HG02870 (cell line): Measurements from ENCODE around the gene ANGPT4.

Experiments used
- ATAC-seq: cut with Tn5 transposase; IDR thresholded peaks from one replicate; pipeline ENCODE4 v1.9.1; 2021; ENCODE audit warnings: mild to moderate bottlenecking, moderate library complexity; ENCODE audit not compliant: unreplicated experiment

ANGPT4 gene

GRCh38 chr20:942611-943010 is 26.5 kb upstream of the ANGPT4 start:
- no peak for ATAC-seq

- no peak for ATAC-seq
Measured at GRCh38 chr20:940926-941325, 24.8 kb upstream of the ANGPT4 start.

GRCh38 chr20:939606-940005 is 23.5 kb upstream of the ANGPT4 start:
- no peak for ATAC-seq

GRCh38 chr20:934186-934840 is 18.2 kb upstream of the ANGPT4 start:
- ATAC-seq = no peak

- no peak for ATAC-seq
Measured at GRCh38 chr20:933029-933428, 16.9 kb upstream of the ANGPT4 start.

- no peak for ATAC-seq
Measured at GRCh38 chr20:931401-931800, 15.3 kb upstream of the ANGPT4 start.

- no peak for ATAC-seq
Measured at GRCh38 chr20:926670-927069, 10.5 kb upstream of the ANGPT4 start.

GRCh38 chr20:925516-925915 is 9.4 kb upstream of the ANGPT4 start:
- no peak for ATAC-seq

- no peak for ATAC-seq
Measured at GRCh38 chr20:924639-925038, 8.5 kb upstream of the ANGPT4 start.

GRCh38 chr20:922781-923180 is 6.6 kb upstream of the ANGPT4 start:
- ATAC-seq = no peak

- ATAC-seq = no peak
Measured at GRCh38 chr20:921068-921467, 4.9 kb upstream of the ANGPT4 start.

GRCh38 chr20:920311-920710 is 4.2 kb upstream of the ANGPT4 start:
- ATAC-seq = no peak

GRCh38 chr20:919491-919916 is 3.4 kb upstream of the ANGPT4 start:
- ATAC-seq = no peak

GRCh38 chr20:917416-917815 is 1.3 kb upstream of the ANGPT4 start:
- no peak for ATAC-seq

GRCh38 chr20:916825-917224 is 691 bp upstream of the ANGPT4 start:
- ATAC-seq = no peak

- no peak for ATAC-seq
Measured at GRCh38 chr20:914727-915498, 1.2 kb downstream of the ANGPT4 start.

GRCh38 chr20:913306-913849 is 2.8 kb downstream of the ANGPT4 start:
- no peak for ATAC-seq

- no peak for ATAC-seq
Measured at GRCh38 chr20:911882-912600, 4.1 kb downstream of the ANGPT4 start.

GRCh38 chr20:910870-911770 is 5.0 kb downstream of the ANGPT4 start:
- no peak for ATAC-seq

- ATAC-seq = no peak
Measured at GRCh38 chr20:910132-910869, 5.8 kb downstream of the ANGPT4 start.
